HCT116 (cell line): ENCODE data around the gene KIAA0232. TPM values are rescaled to one million over a fixed set of nuclear protein-coding genes. Genes with fewer than 3 reads are reported as not detected.

Experiments used
- ATAC-seq: fragments of 200-7000 bp; cut with Tn5 transposase; 2 replicates; pipeline ENCODE4 v1.9.1; 2020; ENCODE audit warnings: mild to moderate bottlenecking, moderate library complexity
- BruUV-seq: library from RNA; stranded (reverse); fragments of 400-500 nt; replicated peaks from 2 replicates; lab custom pipeline; 2021; lab: Mats Ljungman, UMichigan
- CTCF ChIA-PET: fragments of 300-600 bp; sonication (Branson Sonifier 250); formaldehyde crosslinking; loops from one replicate; lab custom pipeline; 2021; ENCODE audit warnings: antibody characterized with exemption; lab: Charles Lee
- POLR2A ChIA-PET: fragments of 300-600, 350-600 bp; sonication (Branson Sonifier 250); formaldehyde crosslinking; loops from one replicate; lab custom pipeline; 2021; ENCODE audit warnings: antibody characterized with exemption; lab: Charles Lee
- RAD21 ChIA-PET, 2 experiments: fragments of 300-600 bp; sonication (Branson Sonifier 250); formaldehyde crosslinking; loops; one replicate each; lab custom pipeline; 2023; ENCODE audit warnings: low total read pairs in 2 of 2; ENCODE audit not compliant: uncharacterized antibody in 2 of 2, unreplicated experiment in 2 of 2, low non-redundant PET in 1 of 2; lab: Charles Lee
- DNase-seq: peaks from one replicate; pipeline ENCODE4 v3.0.0-alpha.2; 2010; ENCODE audit warnings: low read depth, low spot score
- H2AFZ ChIP-seq: fragments of 200-600 bp; shearing (Covaris generic), sonication (generic); 2 replicates; pipeline ENCODE4 v1.6.1; 2017; ENCODE audit warnings: low read depth, mixed run types, mixed read lengths, antibody characterized with exemption, low read length; ENCODE audit not compliant: poor library complexity, severe bottlenecking
- H3K27ac ChIP-seq: 2 replicates; pipeline ENCODE4 v1.5.1; 2012; ENCODE audit warnings: low read depth, low read length
- H3K27me3 ChIP-seq: fragments of 200-600 bp; sonication (generic); 2 replicates; pipeline ENCODE4 v1.6.1; 2016; ENCODE audit warnings: mixed run types, low read length, mixed read lengths; ENCODE audit not compliant: insufficient read depth
- H3K36me3 ChIP-seq, 2 experiments: fragments of 200-500 bp in 1 of 2; fragments of 200-600 bp in 1 of 2; sonication (Bioruptor generic) in 1 of 2; sonication (generic) in 1 of 2; 2 replicates each; pipeline versions ENCODE4 v1.5.1 to v1.6.1; 2014 to 2016; ENCODE audit warnings: low read length in 2 of 2, inconsistent platforms in 1 of 2, mixed read lengths in 1 of 2, mixed run types in 1 of 2; ENCODE audit not compliant: insufficient read depth in 2 of 2, control insufficient read depth in 1 of 2
- H3K4me1 ChIP-seq, 2 experiments: fragments of 200-600 bp in 1 of 2; sonication (generic) in 1 of 2; 2 replicates each; pipeline versions ENCODE4 v1.5.1 to v1.6.1; 2012 to 2017; ENCODE audit warnings: low read length in 2 of 2, inconsistent platforms in 1 of 2, mild to moderate bottlenecking in 1 of 2, mixed read lengths in 1 of 2, mixed run types in 1 of 2, moderate library complexity in 1 of 2; ENCODE audit not compliant: insufficient read depth in 2 of 2, control insufficient read depth in 1 of 2
- H3K4me2 ChIP-seq: fragments of 200-600 bp; sonication (generic); 2 replicates; pipeline ENCODE4 v1.6.1; 2017; ENCODE audit warnings: mixed run types, low read length, mixed read lengths
- H3K4me3 ChIP-seq, 2 experiments: fragments of 200-600 bp in 1 of 2; sonication (generic) in 1 of 2; replicated peaks in 1 of 2; 2 replicates each; pipeline ENCODE4 v1.5.1; 2011 to 2016; ENCODE audit warnings: low read length in 2 of 2, control low read depth in 1 of 2, low read depth in 1 of 2, mild to moderate bottlenecking in 1 of 2, mixed read lengths in 1 of 2, mixed run types in 1 of 2
- H3K79me2 ChIP-seq: fragments of 200-600 bp; sonication (generic); 2 replicates; pipeline ENCODE4 v1.6.1; 2017; ENCODE audit warnings: mild to moderate bottlenecking, mixed run types, low read length, moderate library complexity, mixed read lengths; ENCODE audit not compliant: insufficient read depth
- H3K9ac ChIP-seq: fragments of 200-600 bp; sonication (generic); 2 replicates; pipeline ENCODE4 v1.6.1; 2016; ENCODE audit warnings: low read length, mixed read lengths
- H3K9me2 ChIP-seq: fragments of 200-600 bp; sonication (generic), shearing (Covaris generic); 2 replicates; pipeline ENCODE4 v1.6.1; 2017; ENCODE audit warnings: mixed run types, mild to moderate bottlenecking, moderate library complexity; ENCODE audit not compliant: insufficient read depth
- H3K9me3 ChIP-seq, 2 experiments: fragments of 200-500 bp in 1 of 2; fragments of 200-600 bp in 1 of 2; sonication (Bioruptor generic) in 1 of 2; sonication (generic) in 1 of 2; 2 replicates each; pipeline ENCODE4 v1.6.1; 2014 to 2017; ENCODE audit warnings: low read length in 2 of 2, mixed read lengths in 2 of 2, inconsistent platforms in 1 of 2, low read depth in 1 of 2, mild to moderate bottlenecking in 1 of 2, mixed run types in 1 of 2, moderate library complexity in 1 of 2; ENCODE audit not compliant: control insufficient read depth in 1 of 2, insufficient read depth in 1 of 2
- H4K20me1 ChIP-seq: fragments of 200-600 bp; sonication (generic), shearing (Covaris generic); 2 replicates; pipeline ENCODE4 v1.6.1; 2017; ENCODE audit warnings: mixed run types, mild to moderate bottlenecking, moderate library complexity; ENCODE audit not compliant: insufficient read depth
- CBX3 ChIP-seq: IDR thresholded peaks from 2 replicates; pipeline ENCODE4 v1.6.1; 2012; ENCODE audit warnings: low read depth
- CTCF ChIP-seq, 3 experiments: fragments of 200-600 bp in 1 of 3; sonication (generic) in 1 of 3; IDR thresholded peaks in 2 of 3; conservative IDR thresholded peaks in 1 of 3; 2 replicates each; pipeline ENCODE4 v1.5.1; 2012 to 2017; ENCODE audit warnings: low read depth in 2 of 3, low read length in 2 of 3, antibody characterized with exemption in 1 of 3, borderline replicate concordance in 1 of 3, control low read depth in 1 of 3, mild to moderate bottlenecking in 1 of 3, mixed read lengths in 1 of 3, mixed run types in 1 of 3, moderate library complexity in 1 of 3; ENCODE audit not compliant: insufficient read depth in 1 of 3
- ELF1 ChIP-seq: IDR thresholded peaks from 2 replicates; pipeline ENCODE4 v1.6.1; 2012; ENCODE audit warnings: low read depth, borderline replicate concordance
- EZH2 ChIP-seq: fragments of 200-600 bp; sonication (generic); IDR thresholded peaks from 2 replicates; pipeline ENCODE4 v1.6.1; 2017; ENCODE audit warnings: antibody characterized with exemption, mixed run types
- FOSL1 ChIP-seq: IDR thresholded peaks from 2 replicates; pipeline ENCODE4 v1.6.1; 2012; ENCODE audit warnings: low read depth
- JUND ChIP-seq: IDR thresholded peaks from 2 replicates; pipeline ENCODE4 v1.6.1; 2012
- POLR2A ChIP-seq: IDR thresholded peaks from 2 replicates; pipeline ENCODE4 v1.7.0; 2011; ENCODE audit warnings: borderline replicate concordance; ENCODE audit not compliant: insufficient read depth, insufficient read length; ENCODE audit errors: extremely low read depth
- RAD21 ChIP-seq: IDR thresholded peaks from 2 replicates; pipeline ENCODE4 v1.6.1; 2012; ENCODE audit warnings: low read depth, mild to moderate bottlenecking
- TCF7L2 ChIP-seq: IDR thresholded peaks from 2 replicates; pipeline ENCODE4 v1.7.0; 2011; ENCODE audit warnings: borderline replicate concordance, inconsistent platforms; ENCODE audit not compliant: insufficient read depth, insufficient read length; ENCODE audit errors: extremely low read depth
- intact Hi-C: fragments of 100-400 bp; cut with micrococcal nuclease; formaldehyde crosslinking; loops from 2 replicates; pipeline ENCODE4 v1.10.0; 2022
- total RNA-seq: library from RNA; stranded (reverse); gene quantifications from one replicate; pipeline ENCODE4 v1.2.1, GENCODE V29; 2021; ENCODE audit not compliant: unreplicated experiment

KIAA0232 gene
- total RNA-seq, 1 experiment from 2014 or later, result 18.1 TPM

DNA sequence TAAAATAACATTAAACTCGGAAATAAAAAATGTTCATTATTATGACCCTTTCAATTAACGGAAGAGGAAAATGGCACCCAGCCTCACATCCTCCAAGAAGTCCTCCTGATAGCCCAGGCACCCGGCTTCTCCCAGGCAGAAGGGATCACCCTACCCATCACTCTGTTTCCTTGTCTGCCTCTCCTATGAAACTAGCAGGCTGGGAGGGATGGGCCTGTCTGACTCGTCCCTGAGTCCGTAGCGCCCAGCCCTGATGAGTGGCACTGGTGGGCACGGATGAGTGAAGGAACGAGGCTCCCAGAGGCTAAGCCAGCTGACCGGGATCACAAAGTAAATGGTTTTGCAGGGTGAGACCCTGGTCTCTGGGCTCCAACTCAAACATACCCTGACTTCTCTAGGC lies 28.6 kb upstream of the KIAA0232 start:
- Histone ChIP-seq H3K27ac (no peak overlapping the region), H3K4me2 (no peak overlapping the region), H3K27me3 (no peaks in the 10 kb centered on the region), H2AFZ (no peak overlapping the region), H3K36me3 (no peaks in the 10 kb centered on the region), H3K9me3 (no peaks in the 10 kb centered on the region), H3K79me2 (no peaks in the 10 kb centered on the region), H3K4me3 (no peak overlapping the region), H3K4me1 (peaks cover 19 to 48% of the 10 kb centered on the region in 2 experiments), H4K20me1 (no peaks in the 10 kb centered on the region), H3K9me2 (no peaks in the 10 kb centered on the region), H3K9ac (no peak overlapping the region)
- ChIA-PET CTCF (no interaction called here), RAD21 (no interaction called here), POLR2A (no interaction called here)
- intact Hi-C loops, result no loop called here
- no TSS peak for BruUV-seq
- TF ChIP-seq POLR2A, result no peak
- TF ChIP-seq CBX3, result no peak
- TF ChIP-seq JUND, result no peak
- no peak for TF ChIP-seq RAD21
- TF ChIP-seq CTCF (IDR thresholded peaks at IDR 0.05 in 2 of 3, conservative IDR thresholded peaks at IDR 0.05 in 1 of 3; ENCODE audit: borderline replicate concordance in 1 of 3, insufficient read depth in 1 of 3, low read depth in 2 of 3, low read length in 2 of 3), result no peak
- no peak for TF ChIP-seq FOSL1
- TF ChIP-seq TCF7L2, result no peak
- no peak for TF ChIP-seq EZH2
- TF ChIP-seq ELF1, result no peak
- no peak for DNase-seq
- ATAC-seq, result no peak

DNA sequence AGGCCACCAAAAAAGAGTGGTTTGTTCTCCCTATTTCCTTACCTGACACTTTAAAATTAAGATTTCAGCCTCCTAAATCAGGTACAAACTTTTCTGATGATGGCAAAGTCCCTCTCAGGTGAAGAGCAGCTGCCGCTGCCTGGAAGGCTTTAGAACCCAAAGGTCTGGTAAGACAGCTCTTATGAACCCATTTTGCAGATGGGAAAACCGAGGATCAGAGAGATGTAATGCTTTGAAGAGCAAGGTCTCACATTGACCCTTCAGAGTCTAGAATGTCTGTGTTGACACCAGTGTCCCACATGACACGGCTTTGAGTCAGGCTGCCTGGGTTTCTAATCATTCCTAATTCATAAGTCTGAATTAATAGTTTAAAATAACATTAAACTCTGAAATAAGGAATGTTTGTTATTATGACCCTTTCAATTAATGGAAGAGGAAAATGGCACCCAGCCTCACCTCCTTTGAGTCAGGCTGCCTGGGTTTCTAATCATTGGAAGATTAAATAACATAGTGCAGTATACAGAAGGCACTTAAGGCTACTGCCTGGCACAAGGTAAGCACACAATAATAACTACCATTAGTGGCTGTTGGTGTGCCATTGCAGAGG lies 27.9 kb upstream of the KIAA0232 start:
- POLR2A ChIA-PET, result no interaction called here
- Histone ChIP-seq H4K20me1 (no peaks in the 10 kb centered on the region), H3K36me3 (no peaks in the 10 kb centered on the region), H3K9me2 (no peaks in the 10 kb centered on the region), H3K27me3 (no peaks in the 10 kb centered on the region), H3K79me2 (no peaks in the 10 kb centered on the region), H3K27ac (no peak overlapping the region), H3K4me1 (peaks cover 12 to 42% of the 10 kb centered on the region in 2 experiments), H3K9ac (no peak overlapping the region), H3K4me3 (no peak overlapping the region), H3K9me3 (no peaks in the 10 kb centered on the region), H3K4me2 (no peak overlapping the region), H2AFZ (no peak overlapping the region)
- CTCF ChIA-PET, result no interaction called here
- intact Hi-C loops, result no loop called here
- no peak for DNase-seq
- RAD21 ChIA-PET, result no interaction called here
- no peak for ATAC-seq
- no TSS peak for BruUV-seq
- TF ChIP-seq EZH2, result no peak
